GM19193 (cell line): ENCODE measurements around the gene RAD18.
A peak's percentile ranks its signal among the peaks of the same experiment; 100 is the strongest.

Source experiments
- POLR2A ChIP-seq: IDR thresholded peaks from 4 replicates; pipeline ENCODE4 v1.6.1; 2011; ENCODE audit not compliant: insufficient read depth, insufficient read length; ENCODE audit errors: extremely low read depth

RAD18 gene

GRCh38 chr3:8963137-8963853, at the start of gene RAD18:
Gene RAD18, minus strand, starts transcription at chr3:8963472. Its CDS starts 87 bp downstream, at chr3:8963385.
- peak; percentile 66 for TF ChIP-seq POLR2A

DNA sequence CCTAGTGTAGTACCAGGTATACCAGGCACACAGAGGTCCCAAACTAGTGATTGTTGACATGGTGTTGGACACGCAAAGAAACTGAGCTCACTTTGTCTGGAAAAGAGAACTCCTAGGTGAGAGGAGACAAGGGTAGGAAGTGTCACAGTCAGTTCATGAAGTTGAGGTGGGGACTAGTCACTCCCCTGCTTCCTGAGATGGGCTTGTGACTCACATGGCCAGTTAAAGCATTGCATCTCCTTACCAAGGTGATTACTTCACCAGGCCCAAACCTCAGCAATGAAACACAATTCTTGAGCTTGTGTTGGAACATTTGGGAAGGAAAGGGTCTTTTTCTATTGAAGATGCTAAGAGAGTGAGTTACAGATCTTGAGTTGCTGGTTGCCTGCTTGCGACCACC, 49.2 kb upstream of the RAD18 start:
- no peak for TF ChIP-seq POLR2A

DNA sequence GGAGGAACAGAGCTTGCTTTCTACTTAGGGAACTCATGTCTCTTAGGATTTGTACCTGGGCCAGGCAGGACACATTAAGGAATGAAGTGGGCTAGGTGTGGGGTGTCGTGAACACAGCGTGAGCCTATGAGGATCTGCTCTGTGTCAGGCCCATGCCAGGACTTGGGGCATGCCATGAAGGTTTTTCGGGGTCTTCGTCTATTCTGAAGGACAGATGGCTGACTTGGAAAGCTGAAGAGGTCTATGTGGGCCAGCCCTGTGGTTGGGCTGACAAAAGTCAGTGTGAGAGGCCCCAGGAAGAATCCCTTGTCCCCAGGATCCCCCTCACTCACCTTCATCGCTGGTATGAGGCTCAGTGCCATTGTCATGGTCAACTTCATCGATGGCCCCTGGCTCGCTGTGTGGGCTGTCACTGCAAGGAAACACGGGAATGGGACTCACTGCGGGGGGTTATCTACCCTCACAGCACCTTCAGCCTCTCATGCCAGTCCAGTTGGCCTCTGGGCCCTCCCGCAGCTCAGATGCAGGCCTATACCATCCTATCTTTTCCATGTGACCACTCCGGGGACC, 46.8 kb upstream of the RAD18 start:
- TF ChIP-seq POLR2A: no peak

DNA sequence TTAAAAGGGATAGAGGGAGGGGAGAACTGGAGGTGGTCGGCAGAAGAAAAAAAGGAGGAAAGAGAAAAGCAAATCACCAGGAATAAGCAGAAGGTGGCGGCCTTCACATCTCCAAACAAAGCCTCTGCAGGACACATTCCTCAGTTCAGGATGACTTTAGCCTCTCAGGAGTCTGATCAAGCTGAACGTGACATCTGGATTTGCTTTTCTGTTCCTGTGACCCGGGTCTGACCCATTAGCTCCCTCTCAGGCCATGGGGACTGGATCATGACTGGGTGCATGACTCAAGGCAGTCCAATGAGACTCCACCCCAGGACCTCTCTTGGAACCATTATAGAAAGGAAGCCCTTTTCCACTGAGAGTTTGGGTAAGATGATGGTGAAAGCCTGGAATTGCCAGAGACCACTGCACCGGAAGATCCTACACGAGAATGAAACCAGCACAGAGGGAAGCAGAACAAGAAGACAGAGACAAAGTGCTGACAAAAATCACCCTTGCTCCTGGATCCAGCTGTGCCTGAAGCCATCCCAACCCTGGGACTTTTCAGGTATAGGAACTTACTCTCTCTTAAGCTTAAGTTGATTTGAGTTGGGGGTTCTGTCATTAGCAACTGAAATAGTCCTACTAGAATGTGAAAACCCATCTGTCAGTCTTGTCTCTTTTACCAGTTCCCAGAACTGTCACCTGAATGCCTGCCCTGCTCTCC, 45.4 kb upstream of the RAD18 start:
- no peak for TF ChIP-seq POLR2A

DNA sequence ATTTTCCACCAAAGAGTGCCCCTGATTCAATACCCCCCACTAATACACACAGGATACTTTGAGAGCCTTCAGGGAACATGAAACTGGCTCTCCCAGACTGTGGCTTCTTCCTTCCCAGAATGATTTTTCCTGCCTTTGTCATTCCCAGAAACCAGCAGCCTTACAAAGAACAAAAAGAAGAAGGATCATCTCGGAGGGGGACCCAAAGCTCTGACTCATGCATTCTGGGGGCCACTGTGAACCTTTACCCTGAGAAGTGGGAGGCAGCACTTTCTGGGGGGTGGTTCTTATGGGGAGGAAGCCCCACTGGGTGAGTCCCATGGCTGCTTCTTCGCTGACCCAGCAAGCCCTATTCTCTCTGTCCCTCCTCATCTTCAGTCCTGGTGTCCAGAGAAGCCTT, 44.7 kb upstream of the RAD18 start:
- TF ChIP-seq POLR2A: no peak

GRCh38 chr3:9007213-9007612, 43.9 kb upstream of the RAD18 start:
- no peak for TF ChIP-seq POLR2A

GRCh38 chr3:9000041-9000440, 36.8 kb upstream of the RAD18 start:
- no peak for TF ChIP-seq POLR2A

DNA sequence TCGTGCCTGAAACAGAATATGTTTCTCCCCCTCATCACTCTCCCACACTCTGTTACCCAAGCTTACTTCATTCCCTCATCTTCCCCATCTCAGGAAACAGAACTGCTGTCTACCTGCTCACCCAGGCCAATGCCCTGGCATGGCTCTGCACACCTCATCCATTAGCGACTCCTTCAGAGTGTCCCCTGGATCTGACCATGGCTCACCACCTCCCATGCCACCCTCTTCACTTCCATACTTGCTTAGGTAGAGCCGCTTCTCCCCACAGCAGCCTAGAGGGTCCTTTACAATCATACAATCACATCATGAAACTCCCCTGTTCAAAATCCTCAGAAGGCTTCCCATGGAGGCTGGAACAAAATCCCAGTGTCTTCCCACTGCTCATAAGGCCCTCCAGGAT, 33.9 kb upstream of the RAD18 start:
- TF ChIP-seq POLR2A: no peak

- TF ChIP-seq POLR2A: no peak
Observed at GRCh38 chr3:8996681-8997121, 33.4 kb upstream of the RAD18 start.

GRCh38 chr3:8996216-8996615, 32.9 kb upstream of the RAD18 start:
- no peak for TF ChIP-seq POLR2A

GRCh38 chr3:8994226-8994625, 31.0 kb upstream of the RAD18 start:
- no peak for TF ChIP-seq POLR2A

GRCh38 chr3:8993331-8993730, 30.1 kb upstream of the RAD18 start:
- TF ChIP-seq POLR2A: no peak

- TF ChIP-seq POLR2A: no peak
Observed at GRCh38 chr3:8992854-8993253, 29.6 kb upstream of the RAD18 start.

DNA sequence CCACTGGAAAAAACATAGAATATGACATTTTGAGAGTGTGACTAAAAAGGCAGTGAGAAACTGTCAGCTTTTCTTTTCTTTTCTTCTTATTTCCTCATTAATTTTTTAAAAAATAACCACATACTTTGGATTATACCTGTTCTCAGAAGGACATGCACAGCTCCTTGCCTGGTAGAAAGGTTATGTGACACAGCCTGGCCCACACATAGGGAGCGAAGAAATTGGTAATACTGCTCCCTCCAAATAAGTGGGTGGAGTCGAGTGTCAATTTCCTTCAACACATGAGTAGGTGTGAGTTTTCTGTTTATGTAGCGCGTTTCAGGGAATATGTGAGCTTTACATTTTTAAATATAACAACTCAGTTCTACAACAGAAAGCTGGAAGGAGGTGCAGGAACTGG, 28.9 kb upstream of the RAD18 start:
- no peak for TF ChIP-seq POLR2A

DNA sequence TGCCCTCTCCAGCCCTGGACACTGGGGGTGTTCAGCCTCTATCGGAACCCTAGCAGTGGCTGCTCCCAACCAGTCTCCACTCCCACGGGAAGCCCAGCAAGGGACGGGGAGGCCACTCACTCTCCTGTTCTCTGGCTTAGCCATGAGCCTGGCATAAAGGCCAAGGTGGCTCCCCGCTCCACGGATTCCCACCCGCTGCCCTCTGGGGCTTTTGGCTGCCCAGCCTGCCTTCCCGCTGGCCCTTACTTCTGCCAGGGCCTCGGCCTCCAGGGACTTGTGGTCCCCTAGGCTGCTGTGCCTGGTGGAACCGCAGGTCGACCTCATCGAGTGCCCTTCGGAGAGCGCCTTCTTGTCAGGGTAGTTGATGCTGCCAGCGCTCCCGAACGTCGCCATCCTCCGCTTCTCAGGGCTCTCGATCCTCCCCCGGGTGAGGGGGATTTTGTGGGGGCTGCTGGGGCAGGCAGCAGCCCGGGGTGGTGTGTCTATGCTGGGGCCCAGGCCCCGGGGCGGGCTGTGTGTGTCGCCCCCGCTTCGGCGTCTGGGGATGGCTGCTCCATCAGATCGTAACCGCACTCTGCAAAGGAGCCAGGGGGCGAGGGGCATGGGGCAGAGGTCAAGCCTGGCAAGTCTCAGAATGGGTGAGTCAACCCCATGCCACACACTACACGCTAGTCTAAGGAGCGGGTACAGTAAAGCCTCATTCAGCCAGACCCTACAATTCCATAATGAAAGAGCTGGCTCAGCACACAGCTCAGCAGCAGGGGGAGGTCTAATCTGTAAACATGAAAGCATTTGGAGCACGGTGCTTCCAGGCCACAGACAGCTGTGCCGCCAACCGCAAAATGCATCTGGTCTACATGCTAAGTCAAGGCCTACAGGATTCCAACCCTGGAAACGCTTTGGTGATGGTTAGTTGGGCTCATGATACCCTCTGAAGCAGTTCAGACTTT, 27.3 kb upstream of the RAD18 start:
- no peak for TF ChIP-seq POLR2A
